IMR-90 (cell line): ENCODE results near the gene PLEKHB2.
"Not testable (repeated sequence)": the region's sequence is repeated elsewhere in the genome, so short reads cannot be mapped to it uniquely, and the experiment has no call there.

Experiments used
- CTCF ChIP-seq: conservative IDR thresholded peaks from 2 replicates; pipeline ENCODE4 v1.5.1; 2012; ENCODE audit warnings: mild to moderate bottlenecking, low read depth, low read length, improper control_type of control experiment
- MAFK ChIP-seq: IDR thresholded peaks from 2 replicates; pipeline ENCODE4 v1.6.1; 2012; ENCODE audit warnings: low read depth, low read length, improper control_type of control experiment
- POLR2A ChIP-seq: IDR thresholded peaks from 2 replicates; pipeline ENCODE4 v1.6.1; 2012; ENCODE audit warnings: mild to moderate bottlenecking, low read depth, low read length
- RCOR1 ChIP-seq: IDR thresholded peaks from 2 replicates; pipeline ENCODE4 v1.6.1; 2012; ENCODE audit warnings: mild to moderate bottlenecking, low read length, improper control_type of control experiment; ENCODE audit not compliant: insufficient replicate concordance
- USF2 ChIP-seq: fragments of 150-350 bp; IDR thresholded peaks from 2 replicates; pipeline ENCODE4 v1.6.1; 2017; ENCODE audit warnings: mild to moderate bottlenecking, antibody characterized with exemption, low read length, low read depth

GRCh38 chr2:131193421-131193820 is 88.3 kb downstream of the PLEKHB2 start:
- not testable (repeated sequence) for TF ChIP-seq USF2, CTCF, RCOR1, MAFK, POLR2A
